K562 (cell line): Measurements from ENCODE around the gene RBM20. TPM values are rescaled to one million over a fixed set of nuclear protein-coding genes. Genes with fewer than 3 reads are reported as not detected.

ENCODE experiments used
- GTF2B ChIP-seq: IDR thresholded peaks from 2 replicates; pipeline ENCODE4 v1.6.1; 2011; ENCODE audit not compliant: insufficient read length; ENCODE audit errors: extremely low read depth
- GTF3C2 ChIP-seq: IDR thresholded peaks from 3 replicates; pipeline ENCODE4 v1.6.1; 2011; ENCODE audit warnings: borderline replicate concordance, mild to moderate bottlenecking, moderate library complexity; ENCODE audit not compliant: insufficient read length; ENCODE audit errors: extremely low read depth
- HDAC8 ChIP-seq: fragments of 450-650 bp; IDR thresholded peaks from 2 replicates; pipeline ENCODE4 v1.6.1; 2016; ENCODE audit warnings: mild to moderate bottlenecking, missing genetic modification characterization, moderate library complexity, missing compliant biosample characterization
- MAFK ChIP-seq: IDR thresholded peaks from 2 replicates; pipeline ENCODE4 v1.6.1; 2011; ENCODE audit warnings: low read length, improper control_type of control experiment
- PTRF ChIP-seq: fragments of 450-650 bp; IDR thresholded peaks from 2 replicates; pipeline ENCODE4 v1.6.1; 2016; ENCODE audit warnings: mild to moderate bottlenecking, missing genetic modification characterization, missing compliant biosample characterization
- ZNF740 ChIP-seq, 3 experiments: fragments of 200-800 bp in 1 of 3; sonication (Bioruptor generic) in 1 of 3; sonication (generic) in 1 of 3; formaldehyde crosslinking in 1 of 3; IDR thresholded peaks; 2 replicates each; pipeline versions ENCODE4 v1.6.1 to v1.8.0; 2016 to 2022; ENCODE audit warnings: mild to moderate bottlenecking in 2 of 3, missing compliant biosample characterization in 2 of 3, missing genetic modification characterization in 2 of 3, missing genetic modification reagents in 1 of 3
- polyA plus RNA-seq, 8 experiments: library from polyadenylated mRNA; depleted of rRNA in 4 of 8; stranded (reverse) in 5 of 8; unstranded in 3 of 8; fragments of >200 nt; fragmentation: Nextera tagmentation in 2 of 8; fragmentation: Illumina TruSeq in 1 of 8; extraction: Ambion mirVana in 2 of 8; extraction: Trizol in 1 of 8; gene quantifications; 2 replicates each; pipeline versions ENCODE4 v1.2.1 to v1.2.3, GENCODE V29; 2011 to 2014; ENCODE audit warnings: inconsistent platforms in 1 of 8, missing spikeins in 1 of 8
- total RNA-seq, 7 experiments: library from RNA; depleted of rRNA in 6 of 7; stranded (reverse); fragments of >200 nt in 6 of 7; fragmentation: Illumina TruSeq in 2 of 7; extraction: Trizol in 2 of 7; gene quantifications; 2 replicates each; pipeline versions ENCODE4 v1.2.1 to v1.2.3, GENCODE V29; 2011 to 2021; ENCODE audit warnings: low replicate concordance in 1 of 7
- TF ChIP-seq, protein P1 (sequence below): fragments of 250-450 bp; sonication (Bioruptor Pico); IDR thresholded peaks from 2 replicates; pipeline ENCODE4 v1.4.0; 2020
- TF ChIP-seq, protein P2 (sequence below): fragments of 450-650 bp; IDR thresholded peaks from 2 replicates; pipeline ENCODE4 v1.7.1; 2018; ENCODE audit warnings: mild to moderate bottlenecking, low read depth; ENCODE audit not compliant: partially characterized antibody
- TF ChIP-seq, protein P3 (sequence below): sonication (generic); formaldehyde crosslinking; IDR thresholded peaks from 2 replicates; pipeline ENCODE4 v1.8.1; 2022; ENCODE audit warnings: missing genetic modification reagents

RBM20 gene
- total and polyA plus RNA-seq, 9 of the 15 experiments (the other 6 are each of a cell fraction or from before 2014, with no cell fraction given): 0.63 to 5.7 (median 3.2) TPM

- TF ChIP-seq, protein P1, sequence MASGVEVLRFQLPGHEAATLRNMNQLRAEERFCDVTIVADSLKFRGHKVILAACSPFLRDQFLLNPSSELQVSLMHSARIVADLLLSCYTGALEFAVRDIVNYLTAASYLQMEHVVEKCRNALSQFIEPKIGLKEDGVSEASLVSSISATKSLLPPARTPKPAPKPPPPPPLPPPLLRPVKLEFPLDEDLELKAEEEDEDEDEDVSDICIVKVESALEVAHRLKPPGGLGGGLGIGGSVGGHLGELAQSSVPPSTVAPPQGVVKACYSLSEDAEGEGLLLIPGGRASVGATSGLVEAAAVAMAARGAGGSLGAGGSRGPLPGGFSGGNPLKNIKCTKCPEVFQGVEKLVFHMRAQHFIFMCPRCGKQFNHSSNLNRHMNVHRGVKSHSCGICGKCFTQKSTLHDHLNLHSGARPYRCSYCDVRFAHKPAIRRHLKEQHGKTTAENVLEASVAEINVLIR (CRISPR knock-in tag): no peak
- no peak for TF ChIP-seq ZNF740 (CRISPR knock-in tag; IDR thresholded peaks at IDR 0.05)
- no peak for TF ChIP-seq ZNF740 (tag; IDR thresholded peaks at IDR 0.05)
- no peak for TF ChIP-seq GTF2B
- TF ChIP-seq HDAC8 (tag): no peak
- no peak for TF ChIP-seq MAFK
- TF ChIP-seq, protein P2, sequence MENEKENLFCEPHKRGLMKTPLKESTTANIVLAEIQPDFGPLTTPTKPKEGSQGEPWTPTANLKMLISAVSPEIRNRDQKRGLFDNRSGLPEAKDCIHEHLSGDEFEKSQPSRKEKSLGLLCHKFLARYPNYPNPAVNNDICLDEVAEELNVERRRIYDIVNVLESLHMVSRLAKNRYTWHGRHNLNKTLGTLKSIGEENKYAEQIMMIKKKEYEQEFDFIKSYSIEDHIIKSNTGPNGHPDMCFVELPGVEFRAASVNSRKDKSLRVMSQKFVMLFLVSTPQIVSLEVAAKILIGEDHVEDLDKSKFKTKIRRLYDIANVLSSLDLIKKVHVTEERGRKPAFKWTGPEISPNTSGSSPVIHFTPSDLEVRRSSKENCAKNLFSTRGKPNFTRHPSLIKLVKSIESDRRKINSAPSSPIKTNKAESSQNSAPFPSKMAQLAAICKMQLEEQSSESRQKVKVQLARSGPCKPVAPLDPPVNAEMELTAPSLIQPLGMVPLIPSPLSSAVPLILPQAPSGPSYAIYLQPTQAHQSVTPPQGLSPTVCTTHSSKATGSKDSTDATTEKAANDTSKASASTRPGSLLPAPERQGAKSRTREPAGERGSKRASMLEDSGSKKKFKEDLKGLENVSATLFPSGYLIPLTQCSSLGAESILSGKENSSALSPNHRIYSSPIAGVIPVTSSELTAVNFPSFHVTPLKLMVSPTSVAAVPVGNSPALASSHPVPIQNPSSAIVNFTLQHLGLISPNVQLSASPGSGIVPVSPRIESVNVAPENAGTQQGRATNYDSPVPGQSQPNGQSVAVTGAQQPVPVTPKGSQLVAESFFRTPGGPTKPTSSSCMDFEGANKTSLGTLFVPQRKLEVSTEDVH: no peak
- TF ChIP-seq PTRF: no peak
- TF ChIP-seq, protein P3, sequence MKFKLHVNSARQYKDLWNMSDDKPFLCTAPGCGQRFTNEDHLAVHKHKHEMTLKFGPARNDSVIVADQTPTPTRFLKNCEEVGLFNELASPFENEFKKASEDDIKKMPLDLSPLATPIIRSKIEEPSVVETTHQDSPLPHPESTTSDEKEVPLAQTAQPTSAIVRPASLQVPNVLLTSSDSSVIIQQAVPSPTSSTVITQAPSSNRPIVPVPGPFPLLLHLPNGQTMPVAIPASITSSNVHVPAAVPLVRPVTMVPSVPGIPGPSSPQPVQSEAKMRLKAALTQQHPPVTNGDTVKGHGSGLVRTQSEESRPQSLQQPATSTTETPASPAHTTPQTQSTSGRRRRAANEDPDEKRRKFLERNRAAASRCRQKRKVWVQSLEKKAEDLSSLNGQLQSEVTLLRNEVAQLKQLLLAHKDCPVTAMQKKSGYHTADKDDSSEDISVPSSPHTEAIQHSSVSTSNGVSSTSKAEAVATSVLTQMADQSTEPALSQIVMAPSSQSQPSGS (CRISPR knock-in tag): no peak
- TF ChIP-seq GTF3C2: no peak
These were observed 214.3 kb downstream of the RBM20 start (continued) for GRCh38 chr10:110858297-110858934.
